NAMALWA (cell line): ENCODE measurements around the gene BASP1.
"Not testable (repeated sequence)": the region's sequence is repeated elsewhere in the genome, so short reads cannot be mapped to it uniquely, and the experiment has no call there.

Experiments
- DNase-seq: peaks from one replicate; pipeline ENCODE4 v3.0.0-alpha.2; 2015; ENCODE audit warnings: low spot score

BASP1 gene

DNA sequence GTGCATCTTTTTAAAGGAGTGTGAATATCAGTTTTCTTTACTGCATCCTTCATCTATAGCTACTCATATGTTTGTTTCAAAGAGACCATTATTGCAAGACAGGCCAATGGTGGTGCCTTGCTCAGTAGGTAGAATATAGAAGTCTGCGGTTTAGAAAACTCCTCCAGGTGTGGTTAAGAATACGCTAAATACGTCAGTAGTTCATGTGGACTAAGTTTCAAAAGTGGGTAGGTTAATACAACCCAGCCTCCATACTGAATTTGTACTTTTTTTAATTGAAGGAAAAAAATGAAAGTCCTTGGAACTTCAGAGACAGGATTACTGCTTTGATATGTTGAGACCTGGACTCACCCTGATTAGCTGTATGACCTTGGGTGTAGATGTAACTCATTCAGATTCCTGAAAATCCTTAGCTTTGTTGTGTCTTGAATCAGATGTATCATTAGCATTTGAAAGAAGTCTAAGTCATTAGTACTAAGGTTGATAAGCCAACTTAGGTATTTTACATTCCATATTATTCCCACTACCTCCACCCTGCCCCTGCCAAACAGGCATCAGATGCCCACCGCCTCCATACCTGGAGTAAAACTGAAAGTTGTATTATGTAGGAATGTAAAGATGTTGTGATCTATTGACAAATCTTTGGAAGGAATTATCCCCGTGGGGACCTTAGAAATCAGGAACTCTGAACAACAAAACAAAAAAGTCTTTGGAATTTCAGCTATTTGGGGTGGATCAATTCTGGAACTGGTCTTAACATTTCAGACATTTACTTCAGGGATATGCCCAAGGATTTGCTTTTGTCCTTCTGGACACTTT is 6.1 kb downstream of the BASP1 start:
- DNase-seq = no peak

DNA sequence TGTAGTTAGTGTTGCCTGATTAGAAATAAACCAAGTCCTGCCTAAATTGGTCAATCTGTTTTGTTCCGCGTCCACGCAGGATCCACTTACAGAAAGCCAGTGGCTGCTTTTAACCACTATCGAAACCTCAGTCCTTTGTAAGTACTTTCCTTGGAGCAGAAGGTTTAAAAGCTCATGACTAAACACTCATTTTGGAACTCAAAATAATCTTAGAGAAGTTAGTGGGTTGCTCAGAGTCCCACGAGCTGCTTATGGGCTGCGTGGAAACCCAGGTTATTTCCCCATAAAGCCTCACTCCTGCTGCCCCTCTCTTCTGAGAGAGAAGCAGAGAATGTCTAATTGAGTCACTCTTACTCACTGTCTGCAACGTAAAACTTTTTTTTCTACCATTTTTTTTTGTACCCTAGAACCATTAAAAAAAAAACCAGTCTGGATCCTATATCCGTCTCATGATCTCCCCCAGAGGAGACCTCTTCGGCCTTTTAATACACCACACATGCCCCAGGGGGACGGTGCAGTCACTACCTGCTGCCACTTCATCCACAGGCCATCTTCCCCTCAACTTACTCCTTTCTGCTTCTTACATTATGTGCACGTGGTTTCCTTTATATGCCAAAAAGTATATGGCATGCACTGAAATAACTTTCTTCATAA is 7.6 kb downstream of the BASP1 start:
- no peak for DNase-seq

DNA sequence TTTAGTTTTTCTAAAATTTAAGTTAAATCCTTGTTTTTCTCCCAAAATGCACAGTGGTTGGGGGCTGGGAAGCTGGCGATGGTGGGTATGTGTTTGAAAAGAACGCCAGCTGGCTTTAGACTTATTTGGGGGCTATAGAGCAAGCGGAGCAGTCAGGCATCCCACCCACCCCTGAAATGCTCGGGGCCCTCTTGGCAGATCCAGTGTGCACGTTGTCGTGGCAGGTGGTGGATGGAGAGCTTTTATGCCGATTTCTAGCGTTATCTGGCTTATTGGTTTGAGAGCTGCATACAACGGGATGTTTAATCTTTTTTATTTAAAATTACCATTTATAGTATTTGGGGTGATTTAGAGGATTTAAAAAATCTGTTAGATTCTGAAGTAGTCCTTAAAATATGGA is 8.1 kb downstream of the BASP1 start:
- no peak for DNase-seq

DNA sequence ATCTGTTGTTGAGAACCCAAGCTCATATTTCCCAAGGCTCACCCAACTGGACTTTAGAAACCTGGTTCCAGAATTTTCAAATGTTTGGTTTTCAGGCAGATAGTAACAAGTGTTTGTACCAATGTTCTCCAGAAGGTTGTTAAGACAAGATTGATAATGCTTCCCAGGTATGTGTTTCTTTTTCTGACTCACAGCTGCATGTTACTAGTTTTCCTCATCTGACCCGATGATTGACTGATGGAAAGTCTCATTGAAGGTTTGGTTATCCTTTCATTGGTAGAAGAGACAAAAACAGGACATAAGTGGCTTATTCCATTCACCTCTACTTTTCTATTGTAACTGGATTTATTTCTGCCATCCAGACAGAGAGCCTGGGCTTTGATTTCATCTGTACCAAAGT is 10.4 kb downstream of the BASP1 start:
- no peak for DNase-seq

DNA sequence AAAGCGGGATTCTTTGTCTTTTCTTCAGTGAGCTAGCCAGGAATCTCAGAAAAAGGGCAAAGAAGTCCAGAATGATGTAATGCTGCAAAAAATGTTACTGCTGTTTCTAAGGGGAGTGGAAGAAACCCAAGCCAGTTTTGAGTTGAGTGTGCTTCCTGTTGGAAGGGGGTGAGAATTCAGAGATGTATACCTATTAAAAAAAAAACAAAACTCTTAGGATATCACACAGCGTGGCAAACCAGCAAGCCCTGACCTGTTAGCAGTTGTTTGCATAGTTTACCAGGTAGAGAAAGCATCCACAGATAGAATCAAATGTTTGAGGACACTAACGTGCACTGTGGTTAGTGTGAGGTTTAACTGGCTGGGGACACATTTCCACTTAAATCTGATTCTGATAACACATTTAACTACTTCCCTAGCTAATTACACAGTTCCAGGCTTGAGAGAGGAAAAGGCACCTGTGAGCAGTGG is 11.4 kb downstream of the BASP1 start:
- no peak for DNase-seq

DNA sequence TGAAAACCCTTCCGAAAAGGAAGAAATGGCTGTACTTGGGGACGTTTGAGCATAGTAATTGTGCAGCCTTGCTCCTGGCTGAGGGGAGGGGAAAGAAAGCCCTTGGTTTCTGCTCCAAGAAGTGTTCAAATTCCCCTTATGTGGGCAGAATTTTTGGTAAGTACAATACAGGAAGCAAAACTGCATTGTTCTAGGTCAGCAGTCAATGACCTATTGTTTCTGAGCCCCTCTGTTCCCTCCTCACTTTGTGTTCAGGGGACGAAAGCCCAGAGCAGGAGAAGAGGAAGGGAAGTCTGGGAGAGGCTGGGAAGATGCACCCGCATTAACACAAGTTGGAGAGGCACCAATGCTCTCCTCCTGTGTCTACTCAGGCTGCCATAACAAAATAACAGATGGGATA is 11.9 kb downstream of the BASP1 start:
- no peak for DNase-seq

DNA sequence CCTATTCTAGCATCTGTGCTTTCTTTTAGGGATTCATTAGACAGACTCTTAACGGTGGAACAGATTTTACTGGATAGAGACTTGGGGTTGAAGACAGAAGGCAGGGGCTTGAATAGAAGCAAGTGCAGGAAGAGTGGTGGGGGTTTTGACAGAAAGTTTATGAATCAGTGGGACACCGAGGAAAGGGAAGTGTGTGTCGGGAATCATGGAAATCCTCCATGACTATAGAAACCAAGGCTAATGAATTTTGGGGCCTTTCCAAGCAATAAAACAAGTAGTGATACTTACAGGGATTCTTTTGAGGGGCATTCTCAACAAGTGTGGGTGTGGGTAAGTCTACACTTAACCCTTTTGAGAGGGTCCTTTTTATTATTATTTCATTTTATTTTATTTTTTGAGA is 12.8 kb downstream of the BASP1 start:
- no peak for DNase-seq

DNA sequence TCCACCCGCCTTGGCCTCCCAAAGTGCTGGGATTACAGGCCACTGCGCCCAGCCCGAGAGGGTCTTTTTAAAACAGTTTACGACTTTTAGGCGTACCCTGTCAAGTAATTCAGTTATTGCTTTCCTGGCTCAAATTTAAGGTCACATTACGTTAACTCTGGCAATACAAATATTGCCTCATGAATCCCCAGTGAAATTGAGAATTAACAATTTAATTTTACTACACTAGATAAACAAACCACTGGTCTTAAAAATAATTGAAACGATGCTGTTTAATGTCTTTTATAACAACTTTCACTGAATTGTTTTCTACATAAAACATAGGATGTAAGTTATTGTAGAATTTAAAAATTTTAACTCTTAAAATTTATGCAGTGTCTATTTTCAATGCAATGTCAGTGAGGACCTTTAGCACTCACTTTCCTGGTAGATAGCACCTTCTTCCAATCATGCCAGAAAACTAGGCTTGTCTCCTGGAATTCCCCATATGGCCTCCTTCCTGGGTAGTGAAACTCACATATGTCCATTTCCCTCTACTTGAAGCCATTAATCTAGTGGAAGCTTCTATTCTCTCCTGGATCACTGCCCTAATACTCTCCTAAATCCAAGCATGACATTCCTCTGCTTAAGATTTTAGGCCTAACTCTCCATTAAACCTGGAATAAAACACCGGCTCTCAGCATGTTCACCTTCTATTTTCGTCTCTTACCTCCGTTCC is 13.5 kb downstream of the BASP1 start:
- DNase-seq = no peak

DNA sequence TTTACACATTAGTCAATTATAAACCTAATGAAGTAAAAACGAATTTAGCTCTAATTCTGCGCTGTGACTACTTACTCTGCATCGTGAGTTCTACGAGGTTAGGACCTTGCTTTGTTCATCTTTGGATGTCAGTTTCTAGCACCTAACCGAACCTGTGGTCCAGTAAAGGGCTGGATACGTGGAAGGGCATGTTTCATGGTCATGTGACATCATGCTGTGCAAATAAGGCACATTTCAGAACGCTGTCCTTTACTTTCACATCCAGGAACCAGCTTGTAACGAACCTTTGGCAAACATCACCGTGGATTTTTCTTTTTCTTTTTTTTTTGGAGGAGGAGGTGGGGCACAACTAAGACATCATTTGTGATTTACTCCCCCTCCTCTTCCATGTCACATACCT is 15.0 kb downstream of the BASP1 start:
- DNase-seq = no peak

DNA sequence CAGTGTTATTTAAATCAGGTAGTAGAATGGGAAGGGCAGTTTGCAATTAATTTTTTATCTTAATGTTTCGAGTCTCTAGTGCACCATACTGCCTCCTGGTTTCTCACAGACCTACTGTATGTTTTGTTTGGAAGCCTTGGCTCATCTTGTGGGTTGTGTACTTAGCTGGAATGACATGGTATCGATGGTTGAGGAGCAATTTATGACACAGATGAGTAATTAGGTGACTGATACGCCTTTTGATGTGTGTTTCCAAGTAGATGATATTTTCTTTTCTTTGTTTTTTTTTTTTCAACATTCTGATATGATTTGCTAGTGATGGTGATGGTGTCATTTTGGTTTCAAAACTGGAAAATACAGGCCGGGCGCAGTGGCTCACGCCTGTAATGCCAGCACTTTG is 16.1 kb downstream of the BASP1 start:
- no peak for DNase-seq

DNA sequence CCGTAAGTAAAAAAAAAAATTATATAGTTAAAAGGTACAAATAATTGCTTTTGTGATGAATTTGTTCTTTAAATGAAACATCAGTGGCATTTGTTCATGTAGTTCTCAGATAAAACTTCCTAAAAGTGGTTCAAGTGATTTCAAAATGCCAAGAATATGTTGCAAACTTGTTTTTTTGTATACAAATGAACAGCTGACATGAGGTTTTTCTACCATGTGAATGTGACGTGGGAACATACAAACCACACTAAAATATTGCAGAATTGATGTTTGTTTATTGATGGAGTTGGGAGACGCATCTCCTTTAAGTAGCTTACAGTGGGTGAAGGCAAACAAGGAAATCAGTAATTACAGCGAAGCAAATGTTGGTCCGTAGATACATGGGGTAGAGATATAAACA is 16.9 kb downstream of the BASP1 start:
- no peak for DNase-seq

DNA sequence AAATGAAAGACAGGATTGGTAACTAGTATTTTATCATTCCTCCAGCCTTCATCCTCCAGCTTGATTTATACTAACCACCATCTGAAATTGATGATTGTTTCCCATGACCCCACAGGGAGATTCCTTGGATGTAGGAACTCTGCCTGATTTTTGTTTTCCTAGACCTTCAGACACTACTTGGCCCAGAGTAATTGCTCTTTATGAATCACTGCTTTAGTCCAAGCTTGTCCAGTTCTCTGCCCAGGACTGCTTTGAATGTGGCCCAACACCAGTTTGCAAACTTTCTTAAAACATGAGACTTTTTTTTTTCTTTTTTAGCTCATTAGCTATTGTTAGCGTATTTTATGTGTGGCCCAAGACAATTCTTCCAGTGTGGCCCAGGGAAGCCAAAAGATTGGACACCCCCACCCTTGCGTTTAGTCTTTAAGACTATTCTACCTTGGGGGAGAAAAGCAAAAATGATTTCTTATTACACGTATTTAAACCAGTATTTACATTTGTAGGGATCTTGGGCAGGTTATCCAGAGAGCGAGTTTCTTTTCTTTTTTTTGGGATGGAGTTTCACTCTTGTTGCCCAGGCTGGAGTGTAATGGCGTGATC is 18.4 kb downstream of the BASP1 start:
- DNase-seq = no peak

DNA sequence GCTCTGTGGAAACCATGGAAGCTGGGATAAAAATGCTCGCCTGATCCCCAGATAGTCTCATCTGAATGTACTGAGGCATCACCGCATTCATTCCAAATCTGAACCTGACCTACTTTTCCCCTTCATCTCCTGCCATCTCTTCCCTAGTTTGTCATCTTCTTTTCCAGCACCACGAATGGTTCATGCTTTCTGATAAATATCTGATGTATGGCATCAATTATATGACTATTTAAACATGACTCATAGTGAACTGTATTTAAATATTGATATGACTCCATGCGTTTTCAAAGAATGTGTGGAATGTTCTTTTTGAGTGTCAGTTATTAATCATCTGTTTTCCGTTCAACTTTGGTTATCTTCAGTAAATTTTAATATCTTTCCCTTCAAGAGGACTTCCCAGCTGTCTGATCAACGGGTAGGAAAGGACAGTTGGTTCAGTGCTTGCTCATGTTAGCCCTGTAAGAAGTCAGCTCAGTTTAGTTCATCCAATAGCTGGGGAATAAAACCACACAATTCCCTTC is 21.1 kb downstream of the BASP1 start:
- no peak for DNase-seq

DNA sequence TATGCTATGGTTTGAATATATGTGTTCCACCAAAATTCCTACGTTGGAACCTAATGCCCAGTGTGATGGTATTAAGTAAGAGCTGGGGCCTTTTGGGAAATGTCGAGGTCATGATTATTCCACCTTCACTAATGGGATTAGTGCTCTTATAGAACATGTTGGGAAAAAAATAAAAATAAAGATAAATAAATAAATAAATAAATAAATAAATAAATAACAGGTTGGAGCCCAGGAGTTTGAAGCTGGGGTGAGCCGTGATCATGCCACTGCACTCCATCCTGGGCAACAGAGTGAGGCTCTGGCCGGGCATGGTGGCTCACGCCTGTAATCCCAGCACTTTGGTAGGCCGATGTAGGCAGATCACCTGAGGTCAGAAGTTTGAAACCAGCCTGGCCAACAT is 22.5 kb downstream of the BASP1 start:
- no peak for DNase-seq

DNA sequence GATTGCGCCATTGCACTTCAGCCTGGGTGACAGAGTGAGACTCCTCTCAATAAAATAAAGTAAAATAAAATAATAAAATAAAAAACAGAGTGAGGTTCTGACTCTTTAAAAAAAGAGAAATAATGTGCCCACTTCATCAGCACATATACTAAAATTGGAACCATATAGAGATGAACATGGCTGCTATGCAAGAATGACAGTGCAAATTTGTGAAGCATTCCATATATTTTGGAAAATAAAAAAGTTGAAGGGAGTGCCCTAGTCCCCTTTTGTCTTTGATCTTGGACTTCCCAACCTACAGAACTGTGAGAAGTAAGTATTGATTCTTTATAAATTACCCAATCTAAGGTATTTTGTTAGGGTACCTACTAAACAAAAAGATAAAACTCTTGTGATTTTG is 23.1 kb downstream of the BASP1 start:
- DNase-seq = no peak

DNA sequence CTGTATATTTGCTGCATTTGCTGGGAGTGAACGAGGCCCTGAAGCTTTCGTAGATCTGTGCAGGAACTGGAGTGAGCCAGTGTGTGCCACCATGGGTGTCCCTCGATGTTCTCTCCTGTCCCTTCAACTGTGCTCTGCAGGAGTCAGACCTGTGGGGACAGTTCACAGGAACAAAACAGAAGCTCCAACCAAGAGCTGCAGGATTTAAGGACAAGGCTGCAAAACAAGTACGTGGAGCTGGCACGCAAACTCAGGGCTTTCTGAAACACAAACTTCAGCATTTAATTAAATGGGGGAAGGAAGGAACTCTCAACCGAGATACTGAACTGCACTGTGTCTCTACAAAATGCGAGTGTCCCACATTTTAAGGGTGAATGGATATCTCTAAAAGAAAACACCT is 24.2 kb downstream of the BASP1 start:
- DNase-seq = no peak

DNA sequence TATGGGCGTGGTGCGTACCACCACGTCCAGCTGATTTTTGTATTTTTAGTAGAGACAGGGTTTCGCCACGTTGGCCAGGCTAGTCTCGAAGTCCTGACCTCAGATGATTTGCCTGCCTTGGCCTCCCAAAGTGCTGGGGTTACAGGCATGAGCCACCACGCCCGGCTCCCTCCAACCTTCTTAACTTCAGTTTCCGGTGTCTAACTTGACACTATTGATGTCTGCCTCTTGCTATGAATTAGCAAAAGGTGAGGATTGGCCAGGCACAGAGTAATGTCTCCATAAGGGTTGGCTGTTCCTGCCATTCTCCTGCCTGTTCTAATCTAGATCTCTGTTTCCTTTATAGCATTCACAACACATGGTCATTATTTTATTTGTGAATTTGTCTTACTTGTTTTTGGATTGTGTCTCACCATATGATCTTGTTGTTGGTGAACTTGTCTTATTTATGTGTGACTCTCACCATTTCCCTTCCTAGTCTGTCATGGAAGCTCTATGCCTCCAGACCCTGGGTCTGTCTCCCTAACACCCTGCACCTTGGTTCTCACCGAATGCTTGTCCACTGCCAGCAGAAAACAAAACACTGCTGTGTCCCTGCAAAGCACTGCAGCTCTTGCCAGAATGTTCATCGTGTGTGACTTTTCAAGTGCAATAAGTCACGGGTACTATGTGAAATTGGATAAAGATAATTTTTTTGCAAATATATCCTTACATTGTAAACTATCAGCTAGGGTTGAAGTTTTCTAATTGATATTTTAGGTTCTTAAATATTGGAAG is 26.0 kb downstream of the BASP1 start:
- no peak for DNase-seq

DNA sequence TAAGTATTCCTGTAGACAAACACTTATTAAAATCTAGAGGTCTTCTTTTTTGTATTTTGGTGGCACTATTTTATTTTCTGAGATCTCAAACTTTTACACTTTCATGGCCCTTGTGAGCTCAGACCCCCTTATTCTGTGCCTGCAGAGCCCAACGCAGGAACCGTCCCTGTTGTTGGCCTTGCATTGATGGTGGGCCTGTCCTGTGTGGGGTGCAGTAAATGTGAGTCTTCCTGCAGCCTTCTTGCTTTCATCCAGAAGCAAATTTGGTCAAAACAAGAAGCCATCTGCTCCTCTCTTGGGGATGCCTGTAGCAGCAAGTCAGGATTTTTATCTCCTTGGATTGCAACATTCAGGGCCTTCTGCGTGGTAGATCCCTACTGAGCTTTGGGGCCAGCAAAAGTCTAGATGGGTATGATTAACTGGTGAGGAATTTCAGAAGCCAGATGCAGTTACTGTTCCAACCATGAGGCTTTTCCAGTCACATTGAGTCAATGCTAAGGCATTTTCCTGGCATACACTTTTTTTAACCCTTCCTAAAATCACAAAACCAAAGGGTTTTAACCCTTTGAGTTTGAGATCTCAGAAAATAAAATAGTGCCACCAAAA is 31.7 kb downstream of the BASP1 start:
- DNase-seq = no peak

DNA sequence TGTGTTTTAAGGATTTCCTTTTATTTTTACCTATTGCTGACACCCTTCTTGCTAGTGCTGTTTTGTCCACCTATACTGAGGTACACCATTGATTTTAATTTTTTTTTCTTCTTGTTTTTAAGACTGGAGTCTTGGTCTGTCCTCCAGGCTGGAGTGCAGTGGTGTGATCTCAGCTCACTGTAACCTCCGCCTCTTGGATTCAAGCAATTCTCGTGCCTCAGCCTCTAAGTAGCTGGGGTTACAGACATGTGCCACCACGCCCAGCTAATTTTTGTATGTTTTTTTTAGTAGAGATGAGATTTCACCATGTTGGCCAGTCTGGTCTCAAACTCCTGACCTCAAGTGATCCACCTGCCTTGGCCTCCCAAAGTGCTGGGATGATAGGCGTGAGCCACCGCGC is 32.4 kb downstream of the BASP1 start:
- DNase-seq = not testable (repeated sequence)

DNA sequence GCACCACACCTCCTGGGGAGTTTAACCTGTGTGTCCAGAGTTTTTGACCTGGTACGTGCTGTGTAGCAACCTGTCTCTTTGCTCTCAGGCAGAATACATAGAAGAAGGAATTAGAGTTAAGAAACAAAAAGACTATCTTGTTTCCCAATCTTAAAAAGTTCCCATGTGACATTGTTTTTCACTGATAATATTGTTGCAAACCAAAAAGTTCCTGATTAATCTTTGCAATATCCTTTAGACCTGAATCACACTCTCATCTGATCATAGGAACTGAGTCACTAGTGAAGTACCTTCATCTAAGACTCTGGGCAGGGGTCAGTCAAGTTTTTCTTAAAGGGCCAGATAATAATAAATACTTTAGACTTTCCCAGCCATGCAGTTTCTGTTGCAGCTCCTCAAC is 35.1 kb downstream of the BASP1 start:
- DNase-seq = no peak

DNA sequence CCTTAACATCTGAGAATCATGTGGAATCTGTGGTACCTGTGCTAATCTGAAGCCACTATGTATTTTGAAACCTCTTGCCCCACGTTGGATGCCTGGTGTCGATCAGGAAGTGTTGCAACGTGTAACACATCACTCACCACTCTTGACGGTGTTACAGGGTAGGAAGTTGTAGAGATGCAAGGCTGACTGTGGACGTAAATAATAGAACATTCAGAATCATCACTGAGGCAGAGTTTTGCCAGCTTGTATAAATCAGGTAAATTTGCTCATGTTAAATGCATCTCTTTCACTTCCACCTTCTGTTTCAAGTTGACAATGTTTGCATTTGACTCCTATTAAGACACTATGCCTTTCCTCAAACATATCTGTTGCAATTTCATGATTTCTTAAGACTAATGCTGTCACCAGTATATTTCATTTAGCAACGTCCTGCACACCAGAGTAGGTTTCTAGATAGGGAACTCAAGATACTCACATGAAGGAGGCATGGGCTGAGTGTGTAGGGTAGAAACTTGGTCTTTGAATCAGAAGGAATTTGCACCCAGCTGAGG is 38.1 kb downstream of the BASP1 start:
- DNase-seq = no peak
